ENCODE measurements around the gene DNAJC9.
"Not testable (repeated sequence)": the region's sequence is repeated elsewhere in the genome, so short reads cannot be mapped to it uniquely, and the experiment has no call there.

The DNAJC9 gene, protein sequence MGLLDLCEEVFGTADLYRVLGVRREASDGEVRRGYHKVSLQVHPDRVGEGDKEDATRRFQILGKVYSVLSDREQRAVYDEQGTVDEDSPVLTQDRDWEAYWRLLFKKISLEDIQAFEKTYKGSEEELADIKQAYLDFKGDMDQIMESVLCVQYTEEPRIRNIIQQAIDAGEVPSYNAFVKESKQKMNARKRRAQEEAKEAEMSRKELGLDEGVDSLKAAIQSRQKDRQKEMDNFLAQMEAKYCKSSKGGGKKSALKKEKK

DNA sequence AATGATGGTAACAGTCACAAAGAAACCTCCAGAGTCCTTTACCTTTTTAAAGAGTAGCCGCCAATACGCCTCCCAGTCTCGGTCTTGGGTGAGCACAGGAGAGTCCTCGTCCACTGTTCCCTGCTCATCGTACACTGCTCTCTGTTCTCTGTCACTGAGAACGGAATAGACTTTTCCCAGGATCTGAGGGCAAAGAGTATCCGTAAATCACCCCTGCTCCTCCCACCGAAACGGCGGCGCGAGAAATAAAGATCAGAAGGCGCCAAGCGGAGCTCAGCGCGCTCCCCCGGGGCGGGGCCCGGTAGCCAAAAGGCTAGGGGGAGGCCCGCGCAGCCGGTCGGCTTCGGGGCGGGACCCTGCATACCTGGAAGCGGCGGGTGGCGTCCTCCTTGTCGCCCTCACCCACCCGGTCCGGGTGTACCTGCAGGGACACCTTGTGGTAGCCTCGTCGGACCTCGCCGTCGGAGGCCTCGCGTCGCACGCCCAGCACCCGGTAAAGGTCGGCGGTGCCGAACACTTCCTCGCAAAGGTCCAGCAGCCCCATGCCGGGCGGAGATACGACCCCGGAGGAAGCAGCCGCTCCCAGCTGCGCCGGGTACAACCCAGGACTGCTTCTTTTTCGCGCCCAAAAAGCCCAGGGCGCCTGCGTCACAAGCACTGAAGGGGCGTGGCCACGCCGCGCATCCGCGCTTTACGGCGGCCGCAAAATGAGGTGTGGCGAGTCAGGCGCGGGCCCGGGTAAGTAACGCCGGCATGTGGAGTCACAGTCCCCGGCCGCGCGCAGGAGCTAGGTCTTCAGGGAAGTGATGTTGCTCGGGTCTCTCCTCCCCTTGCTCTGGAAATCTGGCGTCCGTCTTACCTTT lies at the start of gene DNAJC9:
Gene DNAJC9, minus strand, starts transcription at position 610 of the 863 bp plus-strand sequence. Its CDS starts 66 bp downstream, at position 544.
- peak; percentile 92 to 97 (median 95) for DNase-seq

DNA sequence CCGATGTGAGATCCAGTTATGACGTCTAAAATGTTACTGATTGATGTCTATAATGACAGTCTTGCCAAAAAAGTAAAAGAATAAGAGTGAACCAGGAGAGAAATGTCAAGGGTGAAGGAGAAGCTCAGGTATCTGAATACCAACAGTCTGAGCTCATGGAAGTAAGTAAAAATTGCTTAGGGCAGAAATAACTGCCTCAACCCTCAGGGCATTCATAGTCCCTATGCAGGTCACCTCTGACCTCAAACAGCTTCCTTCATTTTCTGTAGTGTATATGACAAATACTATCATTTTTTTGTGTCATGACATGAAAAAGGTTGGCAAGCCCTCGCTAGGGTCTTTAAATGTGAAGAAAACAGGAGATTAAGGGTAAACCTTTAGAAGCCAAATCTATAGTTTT lies 46.4 kb upstream of the DNAJC9 start:
- DNase-seq: no peak

DNA sequence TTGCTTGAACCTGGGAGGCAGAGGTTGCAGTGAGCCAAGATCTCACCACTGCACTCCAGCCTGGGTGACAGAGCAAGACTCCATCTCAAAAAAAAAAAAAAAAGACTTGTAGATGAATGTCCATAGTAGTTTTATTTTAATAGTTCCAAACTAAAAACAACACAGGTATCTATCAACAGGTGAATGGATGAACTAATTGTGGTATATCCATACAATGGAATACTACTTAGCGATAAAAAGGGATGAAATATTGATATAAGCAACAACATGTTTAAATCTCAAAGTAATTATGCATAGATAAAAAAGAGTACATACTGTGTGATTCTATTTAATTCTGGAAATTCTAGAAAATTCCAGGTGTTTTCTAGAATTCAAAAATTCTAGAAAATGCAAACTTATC lies 42.9 kb upstream of the DNAJC9 start:
- DNase-seq: no peak

DNA sequence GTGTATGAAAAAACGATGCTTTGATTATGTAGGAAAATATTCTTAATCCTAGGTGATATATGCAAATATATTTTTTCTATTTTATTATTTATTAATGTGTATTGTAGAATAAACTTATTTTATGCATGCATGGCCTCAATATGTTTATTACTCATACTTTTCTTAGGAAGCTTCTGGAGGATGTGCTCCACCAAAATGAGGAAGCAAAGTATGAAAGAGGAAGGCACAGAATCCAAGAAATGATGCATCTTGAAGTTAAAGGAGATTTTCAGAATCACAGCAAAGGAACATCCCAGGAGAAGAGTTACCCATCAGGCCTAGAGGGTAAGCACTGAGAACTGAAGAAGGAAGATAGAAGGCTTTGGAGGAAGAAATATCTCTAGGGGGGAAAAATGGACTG lies 40.4 kb upstream of the DNAJC9 start:
- no peak for DNase-seq

DNA sequence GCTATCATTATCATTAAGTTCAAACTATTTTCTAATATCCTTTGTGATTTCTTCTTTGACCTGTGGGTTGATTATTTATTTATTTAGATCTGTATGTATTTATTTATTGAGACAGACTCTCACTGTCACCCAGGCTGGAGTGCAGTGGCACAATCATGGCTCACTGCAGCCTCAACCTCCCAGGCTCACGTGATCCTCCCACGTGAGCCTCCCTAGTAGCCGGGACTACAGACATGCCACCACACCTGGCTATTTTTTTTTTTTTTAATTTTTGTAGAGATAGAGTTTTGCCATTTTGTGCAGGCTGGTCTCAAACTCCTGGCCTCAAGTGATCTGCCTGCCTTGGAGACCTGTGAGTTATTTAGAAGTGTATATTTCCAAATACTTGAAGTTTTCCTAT lies 34.0 kb upstream of the DNAJC9 start:
- DNase-seq: no peak

DNA sequence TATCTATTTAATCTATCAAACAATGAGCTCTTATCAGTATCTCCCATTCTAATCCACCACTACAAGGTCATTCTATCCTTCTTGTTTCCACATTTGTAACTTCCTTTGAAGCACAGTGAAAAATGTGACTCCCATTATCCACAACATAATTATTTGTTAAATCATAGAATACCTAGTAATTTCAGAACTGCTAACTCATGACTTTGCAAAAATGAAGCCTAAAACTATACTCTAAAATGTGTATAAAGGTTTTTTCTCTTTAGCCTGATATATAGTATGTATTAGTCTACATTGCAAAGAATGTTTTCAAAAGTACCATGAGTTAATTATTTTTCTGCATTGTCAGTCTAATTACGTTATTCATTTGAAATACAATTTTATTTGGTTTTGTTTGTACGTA lies 17.4 kb upstream of the DNAJC9 start:
- DNase-seq: no peak

DNA sequence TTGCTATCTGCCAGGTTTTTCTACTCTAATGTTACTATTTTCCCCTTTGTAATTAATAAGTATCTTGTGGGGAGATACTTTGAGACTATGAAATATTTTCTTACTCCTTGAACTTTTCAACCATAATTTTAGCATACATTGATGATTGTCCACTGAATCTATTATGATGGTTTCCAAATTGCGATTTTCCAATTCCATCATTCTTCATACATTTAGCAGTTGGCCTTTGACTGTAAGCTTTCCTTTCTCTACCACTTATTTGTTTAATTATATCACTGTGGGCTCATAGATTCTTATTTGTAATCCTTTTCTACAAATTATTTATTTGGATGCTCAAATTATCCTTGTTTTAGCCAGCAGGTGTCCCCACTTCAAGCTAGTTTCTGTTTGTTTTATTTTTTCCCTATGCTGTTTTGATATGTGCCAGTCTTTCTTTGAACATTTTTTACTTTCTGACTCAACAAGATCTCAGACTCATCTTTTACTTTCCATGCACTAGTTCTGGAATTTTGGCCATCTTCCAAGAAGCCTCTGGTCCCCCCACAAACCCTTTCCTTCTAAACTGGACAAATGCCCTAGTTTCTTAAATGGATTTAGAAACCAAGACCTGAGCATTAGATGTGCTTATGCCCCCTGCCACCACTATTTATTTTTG lies 16.8 kb upstream of the DNAJC9 start:
- no peak for DNase-seq

DNA sequence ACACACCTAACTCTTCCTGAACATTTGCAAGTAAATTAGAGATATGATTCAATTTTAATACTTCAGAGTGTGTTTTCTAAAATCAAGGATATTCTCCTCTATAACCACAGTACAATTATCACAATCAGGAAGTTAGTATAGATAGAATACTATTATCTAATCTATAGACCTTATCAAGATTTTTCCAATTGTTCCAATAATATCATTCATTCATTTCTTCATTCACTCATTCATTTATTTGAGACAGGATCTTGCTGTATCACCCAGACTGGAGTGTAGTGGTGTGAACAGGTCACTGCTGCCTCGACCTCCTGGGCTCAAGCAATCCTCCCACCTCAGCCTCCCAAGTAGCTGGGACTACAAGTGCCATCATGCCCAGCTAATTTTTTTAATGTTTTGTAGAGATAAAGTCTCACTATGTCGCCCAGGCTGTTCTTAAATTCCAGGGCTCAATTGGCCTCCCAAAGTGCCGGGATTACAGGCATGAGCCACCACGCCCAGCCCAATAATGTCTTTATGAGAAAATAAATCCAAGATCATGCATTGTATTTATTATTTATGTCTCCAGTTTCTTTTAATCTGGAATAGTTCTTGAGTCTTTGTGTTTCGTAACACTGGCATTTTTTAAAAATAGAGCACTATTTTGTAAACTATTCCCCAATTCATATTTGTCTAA lies 16.0 kb upstream of the DNAJC9 start:
- no peak for DNase-seq

DNA sequence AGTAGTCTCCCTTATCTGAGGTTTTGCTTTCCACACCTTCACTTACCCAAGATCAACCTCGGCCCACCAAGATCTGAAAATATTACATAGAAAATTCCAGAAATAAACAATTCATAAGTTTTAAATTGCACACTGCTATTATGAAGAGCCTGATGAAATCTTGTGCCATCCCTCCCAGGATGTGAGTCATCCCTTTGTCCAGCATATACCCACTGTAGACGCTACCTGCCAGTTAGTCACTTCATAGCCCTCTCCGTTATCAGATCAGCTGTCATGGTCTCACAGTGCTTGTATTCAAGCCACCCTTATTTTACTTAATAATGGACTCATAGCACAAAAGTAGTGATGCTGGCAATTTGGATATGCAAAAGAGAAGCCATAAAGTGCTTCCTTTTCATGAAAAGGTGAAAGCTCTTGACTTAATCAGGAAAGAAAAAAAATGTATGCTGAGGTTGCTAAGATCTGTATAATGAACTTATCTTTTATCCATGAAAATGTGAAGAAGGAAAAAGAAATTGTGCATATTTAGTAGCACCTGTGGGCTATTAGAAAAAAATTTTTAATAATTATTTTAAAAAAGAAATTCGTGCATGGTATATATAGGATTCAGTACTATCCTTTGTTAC lies 15.2 kb upstream of the DNAJC9 start:
- DNase-seq: no peak

DNA sequence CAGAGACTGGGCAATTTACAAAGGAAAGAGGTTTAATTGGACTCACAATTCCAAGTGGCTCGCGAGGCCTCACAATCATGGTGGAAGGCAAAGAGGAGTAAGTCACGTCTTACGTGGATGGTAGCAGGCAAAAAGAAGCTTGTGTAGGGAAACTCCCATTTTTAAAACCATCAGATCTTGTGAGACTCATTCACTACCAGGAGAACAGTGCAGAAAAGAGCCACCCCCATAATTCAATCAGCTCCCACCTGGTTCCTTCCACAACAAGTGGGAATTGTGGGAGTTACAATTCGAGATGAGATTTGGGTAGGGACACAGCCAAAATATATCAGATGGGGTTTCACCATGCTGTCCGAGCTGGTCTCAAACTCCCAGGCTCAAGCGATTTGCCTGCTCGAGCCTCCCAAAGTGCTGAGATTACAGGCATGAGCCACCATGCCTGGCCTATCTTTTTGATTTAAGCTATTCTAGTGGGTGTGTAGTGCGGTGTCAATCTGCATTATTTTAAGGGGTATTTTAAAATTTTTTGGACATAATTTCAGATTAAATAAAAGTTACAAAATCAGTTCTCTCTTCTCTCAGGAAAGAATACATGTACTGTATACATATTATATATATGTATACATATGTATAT lies 14.4 kb upstream of the DNAJC9 start:
- DNase-seq: no peak

DNA sequence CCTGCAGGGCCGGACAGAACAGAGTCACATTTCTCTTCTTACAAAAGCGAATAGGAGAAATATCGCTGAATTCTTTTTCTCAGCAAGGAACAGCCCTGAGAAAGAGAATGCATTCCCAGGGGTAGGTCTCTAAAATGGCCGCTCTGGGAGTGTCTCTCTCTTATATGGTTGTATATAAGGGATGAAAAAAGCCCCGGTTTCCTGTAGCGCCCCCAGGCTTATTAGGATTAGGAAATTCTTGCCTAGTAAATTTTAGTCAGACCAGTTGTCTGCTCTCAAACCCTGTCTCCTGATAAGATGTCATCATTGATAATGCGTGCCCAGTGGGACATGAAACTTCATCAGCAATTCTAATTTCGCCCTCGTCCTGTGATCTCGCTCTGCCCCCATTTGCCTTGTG lies 11.6 kb upstream of the DNAJC9 start:
- DNase-seq: not testable (repeated sequence)

DNA sequence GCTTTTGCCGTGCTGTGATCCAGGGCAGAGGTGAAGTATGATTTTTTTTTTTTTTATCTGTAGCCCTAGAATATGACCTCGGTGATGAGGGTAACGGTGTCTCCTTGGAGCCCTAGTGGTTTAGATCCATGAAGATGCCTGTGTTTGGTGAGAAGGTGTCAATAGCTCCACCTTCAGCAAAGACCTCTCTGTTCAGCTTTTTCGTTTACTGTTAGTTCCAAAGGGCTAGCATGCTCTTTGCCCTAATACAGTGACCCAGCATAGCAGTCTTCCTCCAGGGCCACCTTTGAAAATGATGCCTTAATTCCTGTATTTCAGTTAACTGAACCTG lies 6.1 kb upstream of the DNAJC9 start:
- DNase-seq: peak in 1 of 6 experiments; percentile 33

DNA sequence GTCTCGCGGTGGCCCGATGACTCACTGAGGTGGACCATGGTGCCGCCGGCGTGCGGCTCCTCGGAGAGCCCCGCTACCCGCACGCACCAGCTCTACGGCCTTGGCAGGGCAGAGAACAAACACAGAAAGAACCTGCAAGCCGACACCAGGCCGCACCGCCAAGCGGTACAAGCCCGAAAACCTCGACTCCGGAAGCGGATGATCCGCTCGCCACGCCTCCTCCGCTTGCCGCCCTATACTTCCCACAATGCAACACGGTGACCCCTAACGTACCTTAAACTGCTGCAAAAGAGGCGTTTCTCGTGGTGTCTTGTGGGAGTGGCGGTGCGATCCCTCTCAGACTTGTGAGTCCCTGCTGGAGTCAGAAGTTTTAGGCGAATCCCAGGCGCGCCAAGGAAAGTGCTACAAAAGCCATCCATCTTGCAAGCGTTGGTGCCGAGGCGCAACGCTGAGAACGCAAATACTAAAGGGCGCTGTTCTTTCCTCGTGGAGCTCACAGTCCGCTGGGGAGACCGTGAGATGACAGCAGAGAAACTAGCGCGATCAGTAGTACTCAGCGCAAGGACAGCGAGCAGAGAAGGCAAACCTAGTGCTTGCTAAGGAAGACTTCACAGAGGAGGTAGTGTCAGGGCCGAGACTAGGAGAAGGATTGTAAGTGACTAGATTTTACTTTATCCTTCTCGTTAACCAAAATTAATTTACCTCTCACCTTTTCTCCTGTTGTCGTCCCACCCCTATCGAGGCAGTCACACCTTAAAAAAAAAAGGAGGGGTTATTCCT lies 5.6 kb upstream of the DNAJC9 start, which contains the start of gene MRPS16:
Gene MRPS16, minus strand, starts transcription at position 200 of the 780 bp plus-strand sequence. Its CDS starts 162 bp downstream, at position 38.
- DNase-seq: peak; percentile 88 to 93 (median 93)

DNA sequence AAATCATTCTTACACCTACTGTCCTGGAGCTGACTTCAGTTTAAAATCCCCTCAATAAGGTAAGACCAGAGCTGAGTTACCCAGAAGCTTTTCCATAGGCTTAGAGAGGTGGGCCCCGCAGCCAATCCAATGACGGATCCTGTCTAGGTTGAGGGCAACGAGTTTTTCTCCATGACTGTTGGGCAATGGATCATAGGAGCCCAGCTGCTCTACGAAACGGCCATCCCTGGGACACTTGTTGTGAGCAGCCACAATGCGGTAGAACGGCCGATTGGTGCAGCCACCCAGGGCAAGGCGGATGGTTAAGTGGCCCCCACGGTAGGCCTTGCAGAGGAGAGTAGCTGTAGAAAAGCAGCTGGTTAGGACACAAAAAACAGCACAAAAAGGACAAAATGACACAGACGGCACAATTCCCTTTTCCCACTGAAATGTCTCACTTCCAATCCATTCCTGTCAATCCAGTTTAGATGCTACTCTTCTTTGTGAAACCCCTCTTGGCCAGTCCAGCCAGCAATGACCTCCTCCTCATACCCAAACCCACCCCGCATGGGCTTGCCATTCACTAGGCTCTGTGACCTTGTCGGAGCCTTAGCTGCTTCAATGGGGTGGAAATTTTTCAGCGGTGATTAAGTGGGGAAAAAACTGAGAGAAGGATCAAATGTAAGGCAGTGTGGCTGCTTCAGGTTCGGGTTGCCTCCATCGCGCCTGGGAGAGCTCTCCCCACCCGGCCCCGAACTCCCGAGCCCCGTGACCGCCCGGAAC lies 4.8 kb upstream of the DNAJC9 start:
- no peak for DNase-seq

DNA sequence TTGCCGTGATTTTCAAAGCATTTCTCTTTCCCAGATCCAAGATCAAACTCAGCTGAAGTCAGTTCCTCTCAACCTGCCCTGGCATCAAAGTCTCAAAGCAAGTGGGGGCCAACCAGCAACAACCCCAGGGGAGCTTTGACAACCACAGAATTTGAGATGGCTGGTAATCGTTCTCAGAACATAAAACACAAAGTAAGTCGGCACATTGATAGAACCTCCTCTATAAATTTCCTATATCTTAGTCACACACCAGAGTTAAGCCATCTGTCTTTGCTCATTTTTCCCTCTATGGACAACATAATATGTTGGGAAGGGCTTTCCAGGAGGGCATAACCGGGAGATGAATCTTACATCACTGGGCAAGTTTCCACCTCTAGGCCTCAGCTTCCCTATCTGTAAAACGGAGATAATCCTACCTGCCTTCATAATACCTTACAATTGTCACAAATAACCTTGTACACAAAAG lies 1.2 kb upstream of the DNAJC9 start:
- DNase-seq: no peak

DNA sequence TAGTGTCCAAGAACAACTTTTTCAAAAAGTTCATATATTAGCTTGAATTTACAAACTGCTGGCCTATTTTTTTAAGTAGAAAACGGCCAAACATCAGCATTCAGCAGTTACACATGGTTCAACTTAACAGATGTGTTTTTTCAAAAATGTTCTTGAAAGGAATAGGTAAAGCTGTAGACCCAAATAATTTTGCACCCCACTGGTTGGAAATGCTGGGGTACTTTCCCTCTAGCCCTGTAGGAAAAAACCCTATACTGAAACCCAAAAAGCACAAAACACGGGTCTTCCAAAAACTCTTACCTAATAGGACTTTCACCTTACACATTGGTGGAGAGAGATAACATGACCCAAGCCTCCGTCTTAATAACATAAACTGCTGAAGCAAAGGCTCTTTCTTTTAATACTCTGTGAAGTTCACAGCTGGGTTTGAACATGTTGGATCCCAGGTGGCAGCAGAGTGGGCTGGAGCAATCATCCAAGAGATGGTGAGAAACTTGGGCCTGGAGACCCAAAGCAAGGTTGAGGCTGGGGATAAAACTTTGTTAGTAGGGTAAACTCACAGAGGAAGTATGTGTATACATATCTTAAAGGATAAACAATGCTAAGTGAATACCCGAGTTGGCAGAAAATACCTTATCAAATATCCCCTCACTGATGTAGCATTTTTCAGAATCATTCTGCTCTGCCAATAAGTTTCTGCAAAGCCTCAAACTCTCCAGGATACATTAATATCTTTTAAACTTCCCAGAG lies 629 bp upstream of the DNAJC9 start:
- no peak for DNase-seq

DNA sequence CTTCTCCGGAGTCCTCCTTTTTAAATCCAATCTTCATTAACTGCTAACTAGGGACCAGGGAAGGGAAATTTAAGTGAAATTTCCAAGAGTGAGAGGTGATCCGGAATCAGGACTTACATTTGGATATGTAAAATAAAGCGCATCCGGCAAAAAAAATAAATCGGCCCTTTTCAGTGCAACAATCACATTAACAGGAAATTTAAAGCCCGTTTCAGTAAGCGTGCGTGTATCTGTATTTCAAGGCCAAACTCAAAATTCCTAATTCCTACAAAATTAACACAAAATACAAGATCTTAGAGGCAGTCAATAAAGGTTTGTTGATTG lies 771 bp downstream of the DNAJC9 start:
- DNase-seq: no peak

DNA sequence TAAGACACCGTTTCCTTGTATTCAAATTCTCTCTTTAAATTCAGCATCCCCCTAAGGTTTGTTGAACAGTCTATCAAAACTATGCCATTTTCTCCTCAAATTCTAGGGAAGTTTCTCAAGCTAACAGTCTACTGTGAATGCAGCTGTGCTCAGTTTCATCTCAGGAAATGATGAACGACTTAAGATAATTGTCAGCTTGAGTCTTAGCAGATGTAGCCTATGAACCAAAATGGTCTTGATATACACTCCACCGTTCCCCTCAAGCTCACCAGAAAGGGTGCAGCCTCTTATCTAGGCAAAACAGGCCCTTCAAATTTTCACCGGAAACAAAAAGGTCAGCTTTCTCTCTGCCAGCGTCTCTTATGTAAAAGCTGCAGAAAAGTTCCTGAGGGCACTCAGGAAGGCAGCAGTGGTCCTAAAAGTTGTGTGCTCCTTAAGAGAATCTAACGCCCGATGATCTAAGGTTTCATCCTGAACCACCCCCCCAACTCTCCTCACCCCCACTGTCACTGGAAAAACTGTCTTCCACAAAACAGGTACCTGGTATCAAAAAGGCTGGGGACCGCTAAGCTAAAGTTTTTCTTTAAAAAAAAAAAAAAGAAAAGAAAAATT lies 2.1 kb downstream of the DNAJC9 start:
- no peak for DNase-seq

DNA sequence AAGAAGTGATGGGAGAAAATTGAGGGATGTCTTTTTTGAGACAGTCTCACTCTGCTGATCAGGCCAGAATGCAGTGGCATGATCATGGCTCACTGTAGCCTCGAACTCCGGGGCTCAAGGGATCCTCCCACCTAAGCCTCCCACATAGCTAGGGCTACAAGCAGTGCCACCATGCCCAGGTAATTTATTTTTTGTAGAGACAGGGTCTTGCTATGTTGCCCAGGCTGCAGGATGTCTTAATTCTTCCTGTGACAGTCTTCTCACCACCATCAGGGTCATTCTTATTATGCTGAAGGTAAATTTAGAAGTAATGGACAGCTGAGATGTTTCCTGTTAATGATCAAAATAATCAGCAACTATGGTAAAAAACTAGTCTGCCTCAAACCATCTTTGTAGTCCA lies 7.1 kb downstream of the DNAJC9 start:
- no peak for DNase-seq
